ENCODE results near the gene DSTN.

Gene DSTN

GRCh38 chr20:17549131-17549530 lies 20.7 kb upstream of the DSTN start:
- DNase-seq (ENCODE audit: low read depth in 3 of 3), result no peak

- DNase-seq (ENCODE audit: low read depth in 3 of 3), result no peak
Measured at GRCh38 chr20:17555106-17555505, 14.8 kb upstream of the DSTN start.

GRCh38 chr20:17556837-17557674 lies 12.8 kb upstream of the DSTN start:
- DNase-seq (ENCODE audit: low read depth in 3 of 3), result no peak

- DNase-seq (ENCODE audit: low read depth in 3 of 3), result no peak
Measured at GRCh38 chr20:17557675-17558006, 12.2 kb upstream of the DSTN start.

GRCh38 chr20:17558154-17558940 lies 11.5 kb upstream of the DSTN start:
- peak in 1 of 3 donors; percentile 25 for DNase-seq (ENCODE audit: low read depth in 3 of 3)

GRCh38 chr20:17558941-17559304 lies 11.0 kb upstream of the DSTN start:
- no peak for DNase-seq (ENCODE audit: low read depth in 3 of 3)

- DNase-seq (ENCODE audit: low read depth in 3 of 3), result no peak
Measured at GRCh38 chr20:17559338-17559737, 10.5 kb upstream of the DSTN start.

- peak in 1 of 3 donors; percentile 25 for DNase-seq (ENCODE audit: low read depth in 3 of 3)
Measured at GRCh38 chr20:17560344-17561074, 9.4 kb upstream of the DSTN start.

- no peak for DNase-seq (ENCODE audit: low read depth in 3 of 3)
Measured at GRCh38 chr20:17562804-17563305, 7.0 kb upstream of the DSTN start.

GRCh38 chr20:17565169-17565845 lies 4.6 kb upstream of the DSTN start:
- no peak for DNase-seq (ENCODE audit: low read depth in 3 of 3)

GRCh38 chr20:17566345-17566744 lies 3.5 kb upstream of the DSTN start:
- DNase-seq (ENCODE audit: low read depth in 3 of 3), result no peak

- no peak for DNase-seq (ENCODE audit: low read depth in 3 of 3)
Measured at GRCh38 chr20:17568045-17568788, 1.7 kb upstream of the DSTN start.

- no peak for DNase-seq (ENCODE audit: low read depth in 3 of 3)
Measured at GRCh38 chr20:17568972-17569521, 828 bp upstream of the DSTN start.

GRCh38 chr20:17570347-17571152 lies 675 bp downstream of the DSTN start:
- no peak for DNase-seq (ENCODE audit: low read depth in 3 of 3)

GRCh38 chr20:17571153-17571527 lies 1.3 kb downstream of the DSTN start:
- no peak for DNase-seq (ENCODE audit: low read depth in 3 of 3)

GRCh38 chr20:17572034-17572638 lies 2.3 kb downstream of the DSTN start:
- no peak for DNase-seq (ENCODE audit: low read depth in 3 of 3)

- no peak for DNase-seq (ENCODE audit: low read depth in 3 of 3)
Measured at GRCh38 chr20:17573463-17573862, 3.6 kb downstream of the DSTN start.

GRCh38 chr20:17576215-17576614 lies 6.3 kb downstream of the DSTN start:
- DNase-seq (ENCODE audit: low read depth in 3 of 3), result no peak

GRCh38 chr20:17579369-17580039 lies 9.6 kb downstream of the DSTN start:
- no peak for DNase-seq (ENCODE audit: low read depth in 3 of 3)
